Astrocyte (in vitro differentiated cells and primary cell): ENCODE data around the gene CDC6. TPM values are rescaled to one million over a fixed set of nuclear protein-coding genes. Genes with fewer than 3 reads are reported as not detected.

Experiments
- DNase-seq: peaks from one replicate; pipeline ENCODE4 v3.0.0-alpha.2; 2010; ENCODE audit warnings: low read depth
- FAIRE-seq: peaks from 2 replicates; lab custom pipeline; 2011; peaks lifted over from hg19 to GRCh38; lab: Jason Lieb, UNC
- H2AFZ ChIP-seq: 2 replicates; pipeline ENCODE4 v1.6.0; 2012; ENCODE audit warnings: low read depth, low read length, inconsistent platforms
- H3K27ac ChIP-seq: 2 replicates; pipeline ENCODE4 v1.5.1; 2011; ENCODE audit warnings: low read depth, low read length, inconsistent platforms
- H3K27me3 ChIP-seq: 2 replicates; pipeline ENCODE4 v1.6.0; 2011; ENCODE audit warnings: low read length, inconsistent platforms; ENCODE audit not compliant: insufficient read depth
- H3K36me3 ChIP-seq: 2 replicates; pipeline ENCODE4 v1.5.1; 2011; ENCODE audit warnings: low read length, inconsistent platforms; ENCODE audit not compliant: insufficient read depth
- H3K4me1 ChIP-seq: 2 replicates; pipeline ENCODE4 v1.5.1; 2011; ENCODE audit warnings: low read length, inconsistent platforms; ENCODE audit not compliant: insufficient read depth
- H3K4me2 ChIP-seq: 2 replicates; pipeline ENCODE4 v1.6.0; 2012; ENCODE audit warnings: low read length, inconsistent platforms
- H3K4me3 ChIP-seq: 2 replicates; pipeline ENCODE4 v1.5.1; 2011; ENCODE audit warnings: low read depth, mild to moderate bottlenecking, low read length, inconsistent platforms; ENCODE audit not compliant: insufficient read depth
- H3K79me2 ChIP-seq: 2 replicates; pipeline ENCODE4 v1.6.0; 2012; ENCODE audit warnings: mild to moderate bottlenecking, low read length, inconsistent platforms; ENCODE audit not compliant: insufficient read depth
- H3K9ac ChIP-seq: 2 replicates; pipeline ENCODE4 v1.6.0; 2012; ENCODE audit warnings: mild to moderate bottlenecking, low read length, inconsistent platforms
- H3K9me3 ChIP-seq: 2 replicates; pipeline ENCODE4 v1.5.1; 2012; ENCODE audit warnings: low read depth, mild to moderate bottlenecking, low read length, inconsistent platforms; ENCODE audit not compliant: insufficient read depth
- H4K20me1 ChIP-seq: 2 replicates; pipeline ENCODE4 v1.6.0; 2012; ENCODE audit warnings: low read length, inconsistent platforms; ENCODE audit not compliant: insufficient read depth
- H3K27ac Mint-ChIP-seq: one replicate; pipeline ENCODE4 v1.8.0; 2021; ENCODE audit warnings: mild to moderate bottlenecking, mixed read lengths; ENCODE audit not compliant: unreplicated experiment
- H3K27me3 Mint-ChIP-seq: one replicate; pipeline ENCODE4 v1.8.0; 2021; ENCODE audit warnings: low read depth, mixed read lengths; ENCODE audit not compliant: unreplicated experiment
- H3K36me3 Mint-ChIP-seq: one replicate; pipeline ENCODE4 v1.8.0; 2021; ENCODE audit warnings: low read depth, mixed read lengths; ENCODE audit not compliant: unreplicated experiment
- H3K4me1 Mint-ChIP-seq: one replicate; pipeline ENCODE4 v1.8.0; 2021; ENCODE audit warnings: low read depth, mixed read lengths; ENCODE audit not compliant: unreplicated experiment
- H3K4me3 Mint-ChIP-seq: one replicate; pipeline ENCODE4 v1.8.0; 2021; ENCODE audit warnings: mild to moderate bottlenecking, moderate library complexity, mixed read lengths; ENCODE audit not compliant: unreplicated experiment
- H3K9me3 Mint-ChIP-seq: one replicate; pipeline ENCODE4 v1.8.0; 2021; ENCODE audit warnings: mild to moderate bottlenecking, mixed read lengths; ENCODE audit not compliant: unreplicated experiment
- EZH2 ChIP-seq: IDR thresholded peaks from 2 replicates; pipeline ENCODE4 v1.6.1; 2012; ENCODE audit warnings: mild to moderate bottlenecking, low read length, inconsistent platforms; ENCODE audit not compliant: insufficient read depth
- total RNA-seq: library from RNA; stranded (reverse); gene quantifications from 2 replicates; pipeline ENCODE4 v1.2.1, GENCODE V29; 2021
- TF ChIP-seq, protein P1 (sequence below): IDR thresholded peaks from 2 replicates; pipeline ENCODE4 v1.5.1; 2011; ENCODE audit warnings: low read depth, mild to moderate bottlenecking, inconsistent platforms, low read length, moderate library complexity; ENCODE audit not compliant: insufficient read depth

The CDC6 gene
- total RNA-seq, 1 donor from 2014 or later: 14.4 TPM

DNA sequence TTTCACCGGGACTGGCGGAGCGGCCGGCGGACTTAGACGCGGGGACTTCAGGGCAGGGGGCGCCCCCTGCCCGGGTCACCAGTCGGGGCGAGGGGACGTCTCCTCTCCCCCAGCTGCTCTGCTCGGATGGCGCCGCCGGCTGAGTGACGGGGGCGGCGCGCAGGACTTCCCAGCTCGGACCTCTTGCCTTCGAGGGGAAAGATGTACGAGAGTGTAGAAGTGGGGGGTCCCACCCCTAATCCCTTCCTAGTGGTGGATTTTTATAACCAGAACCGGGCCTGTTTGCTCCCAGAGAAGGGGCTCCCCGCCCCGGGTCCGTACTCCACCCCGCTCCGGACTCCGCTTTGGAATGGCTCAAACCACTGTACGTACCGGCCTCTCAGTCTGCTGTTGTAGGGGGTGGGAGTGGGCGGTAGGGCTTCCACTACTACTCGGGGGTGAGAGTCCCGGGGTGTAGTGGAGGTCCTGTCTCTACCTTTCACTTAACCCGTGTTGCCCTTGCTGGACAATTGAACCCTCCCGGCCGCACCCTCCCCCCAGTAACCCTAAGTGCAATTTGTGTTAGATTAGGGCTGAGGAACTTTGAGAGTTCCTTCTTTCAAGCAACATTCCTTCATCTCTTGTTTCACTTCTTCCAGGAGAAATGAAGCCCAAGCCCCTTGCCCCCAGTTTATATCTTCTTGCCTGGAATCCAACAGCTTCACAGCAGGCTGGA is 55.0 kb downstream of the CDC6 start:
- H3K9ac ChIP-seq: peak overlapping the region; percentile 88
- Mint-ChIP-seq H3K4me1 (peaks cover 23% of the 10 kb centered on the region), H3K4me3 (peak overlapping the region; percentile 93), H3K9me3 (no peaks in the 10 kb centered on the region), H3K27ac (peak overlapping the region; percentile 85), H3K36me3 (peaks cover 4% of the 10 kb centered on the region), H3K27me3 (no peaks in the 10 kb centered on the region)
- TF ChIP-seq, protein P1, sequence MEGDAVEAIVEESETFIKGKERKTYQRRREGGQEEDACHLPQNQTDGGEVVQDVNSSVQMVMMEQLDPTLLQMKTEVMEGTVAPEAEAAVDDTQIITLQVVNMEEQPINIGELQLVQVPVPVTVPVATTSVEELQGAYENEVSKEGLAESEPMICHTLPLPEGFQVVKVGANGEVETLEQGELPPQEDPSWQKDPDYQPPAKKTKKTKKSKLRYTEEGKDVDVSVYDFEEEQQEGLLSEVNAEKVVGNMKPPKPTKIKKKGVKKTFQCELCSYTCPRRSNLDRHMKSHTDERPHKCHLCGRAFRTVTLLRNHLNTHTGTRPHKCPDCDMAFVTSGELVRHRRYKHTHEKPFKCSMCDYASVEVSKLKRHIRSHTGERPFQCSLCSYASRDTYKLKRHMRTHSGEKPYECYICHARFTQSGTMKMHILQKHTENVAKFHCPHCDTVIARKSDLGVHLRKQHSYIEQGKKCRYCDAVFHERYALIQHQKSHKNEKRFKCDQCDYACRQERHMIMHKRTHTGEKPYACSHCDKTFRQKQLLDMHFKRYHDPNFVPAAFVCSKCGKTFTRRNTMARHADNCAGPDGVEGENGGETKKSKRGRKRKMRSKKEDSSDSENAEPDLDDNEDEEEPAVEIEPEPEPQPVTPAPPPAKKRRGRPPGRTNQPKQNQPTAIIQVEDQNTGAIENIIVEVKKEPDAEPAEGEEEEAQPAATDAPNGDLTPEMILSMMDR: no peak
- TF ChIP-seq EZH2: no peak
- H3K4me3 ChIP-seq: peak overlapping the region; percentile 63
- H3K27ac ChIP-seq: peak overlapping the region; percentile 51
- H3K36me3 ChIP-seq: peaks cover 4% of the 10 kb centered on the region
- H4K20me1 ChIP-seq: peaks cover 56% of the 10 kb centered on the region
- H3K4me2 ChIP-seq: peak overlapping the region; percentile 95
- no peaks in the 10 kb centered on the region for H3K9me3 ChIP-seq
- no peak overlapping the region for H2AFZ ChIP-seq
- no peak for FAIRE-seq
- peaks cover 57% of the 10 kb centered on the region for H3K4me1 ChIP-seq
- H3K27me3 ChIP-seq: no peaks in the 10 kb centered on the region
- no peak for DNase-seq
- peaks cover 63% of the 10 kb centered on the region for H3K79me2 ChIP-seq

DNA sequence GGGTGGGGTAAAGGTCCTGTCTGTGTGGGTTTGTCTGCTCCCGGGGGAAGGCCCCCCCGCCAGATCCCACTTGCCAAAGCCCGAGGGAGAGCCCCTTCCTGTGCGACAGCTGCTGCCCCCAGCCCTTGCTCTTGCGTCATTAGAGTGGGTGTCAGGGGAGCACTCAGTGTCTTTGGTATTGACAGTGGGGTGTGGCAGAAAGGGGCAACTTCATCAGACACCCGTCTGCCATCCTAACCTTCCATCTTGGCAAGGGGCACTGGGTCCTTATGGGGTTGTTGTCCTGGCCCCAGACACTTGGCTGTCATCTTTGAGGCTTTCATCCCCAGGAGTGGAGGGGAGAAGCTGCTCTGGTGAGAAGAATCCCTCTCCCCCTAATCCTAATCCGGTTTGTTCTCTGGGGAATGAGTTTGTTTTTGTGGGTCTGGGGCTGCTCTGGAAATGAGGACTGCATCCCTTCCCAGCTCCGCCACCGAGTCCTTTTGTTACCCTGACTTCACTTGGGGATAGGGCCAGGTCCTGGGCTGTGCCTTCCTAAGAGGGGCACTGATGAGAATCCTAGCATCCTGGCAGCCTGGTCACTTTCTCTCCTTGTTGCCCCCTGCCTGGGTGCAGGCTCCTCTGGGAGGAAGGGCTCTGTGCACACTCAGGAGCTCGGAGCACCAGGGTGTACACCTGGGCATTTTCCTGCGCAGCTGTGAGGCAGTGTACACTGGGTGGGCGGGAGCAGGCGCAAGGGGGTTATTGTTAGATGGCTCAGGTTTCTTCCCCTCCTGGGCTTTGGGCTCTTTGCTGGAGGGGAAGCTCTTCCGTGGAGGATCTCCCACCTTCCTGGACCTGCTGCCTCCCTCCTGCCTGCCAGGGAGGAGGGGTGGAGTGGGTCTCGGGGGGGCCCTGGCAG is 55.8 kb downstream of the CDC6 start:
- H3K4me3 ChIP-seq: peak overlapping the region; percentile 63
- peak overlapping the region; percentile 93 for H3K4me3 Mint-ChIP-seq
- peak overlapping the region; percentile 88 for H3K9ac ChIP-seq
- H3K36me3 Mint-ChIP-seq: peaks cover 4% of the 10 kb centered on the region
- DNase-seq (no peak), FAIRE-seq (no peak)
- H3K79me2 ChIP-seq: peaks cover 66% of the 10 kb centered on the region
- peak overlapping the region; percentile 85 for H3K27ac Mint-ChIP-seq
- H3K9me3 Mint-ChIP-seq: no peaks in the 10 kb centered on the region
- no peaks in the 10 kb centered on the region for H3K27me3 ChIP-seq
- peaks cover 65% of the 10 kb centered on the region for H3K4me1 ChIP-seq
- peak overlapping the region; percentile 51 for H3K27ac ChIP-seq
- peak overlapping the region; percentile 95 for H3K4me2 ChIP-seq
- peaks cover 56% of the 10 kb centered on the region for H4K20me1 ChIP-seq
- no peak for TF ChIP-seq EZH2
- TF ChIP-seq, protein P1: no peak
- no peak overlapping the region for H2AFZ ChIP-seq
- H3K4me1 Mint-ChIP-seq: peaks cover 31% of the 10 kb centered on the region
- H3K36me3 ChIP-seq: peaks cover 4% of the 10 kb centered on the region
- no peaks in the 10 kb centered on the region for H3K9me3 ChIP-seq
- no peaks in the 10 kb centered on the region for H3K27me3 Mint-ChIP-seq
